Astrocyte (in vitro differentiated cells and primary cell): ENCODE data around the gene IGSF1. TPM values are rescaled to one million over a fixed set of nuclear protein-coding genes. Genes with fewer than 3 reads are reported as not detected.

ENCODE experiments used
- DNase-seq: peaks from one replicate; pipeline ENCODE4 v3.0.0-alpha.2; 2010; ENCODE audit warnings: low read depth
- FAIRE-seq: peaks from 2 replicates; lab custom pipeline; 2011; peaks lifted over from hg19 to GRCh38; lab: Jason Lieb, UNC
- H2AFZ ChIP-seq: 2 replicates; pipeline ENCODE4 v1.6.0; 2012; ENCODE audit warnings: low read depth, low read length, inconsistent platforms
- H3K27ac ChIP-seq: 2 replicates; pipeline ENCODE4 v1.5.1; 2011; ENCODE audit warnings: low read depth, low read length, inconsistent platforms
- H3K27me3 ChIP-seq: 2 replicates; pipeline ENCODE4 v1.6.0; 2011; ENCODE audit warnings: low read length, inconsistent platforms; ENCODE audit not compliant: insufficient read depth
- H3K36me3 ChIP-seq: 2 replicates; pipeline ENCODE4 v1.5.1; 2011; ENCODE audit warnings: low read length, inconsistent platforms; ENCODE audit not compliant: insufficient read depth
- H3K4me1 ChIP-seq: 2 replicates; pipeline ENCODE4 v1.5.1; 2011; ENCODE audit warnings: low read length, inconsistent platforms; ENCODE audit not compliant: insufficient read depth
- H3K4me2 ChIP-seq: 2 replicates; pipeline ENCODE4 v1.6.0; 2012; ENCODE audit warnings: low read length, inconsistent platforms
- H3K4me3 ChIP-seq: 2 replicates; pipeline ENCODE4 v1.5.1; 2011; ENCODE audit warnings: low read depth, mild to moderate bottlenecking, low read length, inconsistent platforms; ENCODE audit not compliant: insufficient read depth
- H3K79me2 ChIP-seq: 2 replicates; pipeline ENCODE4 v1.6.0; 2012; ENCODE audit warnings: mild to moderate bottlenecking, low read length, inconsistent platforms; ENCODE audit not compliant: insufficient read depth
- H3K9ac ChIP-seq: 2 replicates; pipeline ENCODE4 v1.6.0; 2012; ENCODE audit warnings: mild to moderate bottlenecking, low read length, inconsistent platforms
- H3K9me3 ChIP-seq: 2 replicates; pipeline ENCODE4 v1.5.1; 2012; ENCODE audit warnings: low read depth, mild to moderate bottlenecking, low read length, inconsistent platforms; ENCODE audit not compliant: insufficient read depth
- H4K20me1 ChIP-seq: 2 replicates; pipeline ENCODE4 v1.6.0; 2012; ENCODE audit warnings: low read length, inconsistent platforms; ENCODE audit not compliant: insufficient read depth
- H3K27ac Mint-ChIP-seq: one replicate; pipeline ENCODE4 v1.8.0; 2021; ENCODE audit warnings: mild to moderate bottlenecking, mixed read lengths; ENCODE audit not compliant: unreplicated experiment
- H3K27me3 Mint-ChIP-seq: one replicate; pipeline ENCODE4 v1.8.0; 2021; ENCODE audit warnings: low read depth, mixed read lengths; ENCODE audit not compliant: unreplicated experiment
- H3K36me3 Mint-ChIP-seq: one replicate; pipeline ENCODE4 v1.8.0; 2021; ENCODE audit warnings: low read depth, mixed read lengths; ENCODE audit not compliant: unreplicated experiment
- H3K4me1 Mint-ChIP-seq: one replicate; pipeline ENCODE4 v1.8.0; 2021; ENCODE audit warnings: low read depth, mixed read lengths; ENCODE audit not compliant: unreplicated experiment
- H3K4me3 Mint-ChIP-seq: one replicate; pipeline ENCODE4 v1.8.0; 2021; ENCODE audit warnings: mild to moderate bottlenecking, moderate library complexity, mixed read lengths; ENCODE audit not compliant: unreplicated experiment
- H3K9me3 Mint-ChIP-seq: one replicate; pipeline ENCODE4 v1.8.0; 2021; ENCODE audit warnings: mild to moderate bottlenecking, mixed read lengths; ENCODE audit not compliant: unreplicated experiment
- EZH2 ChIP-seq: IDR thresholded peaks from 2 replicates; pipeline ENCODE4 v1.6.1; 2012; ENCODE audit warnings: mild to moderate bottlenecking, low read length, inconsistent platforms; ENCODE audit not compliant: insufficient read depth
- total RNA-seq: library from RNA; stranded (reverse); gene quantifications from 2 replicates; pipeline ENCODE4 v1.2.1, GENCODE V29; 2021
- TF ChIP-seq, protein P1 (sequence below): IDR thresholded peaks from 2 replicates; pipeline ENCODE4 v1.5.1; 2011; ENCODE audit warnings: low read depth, mild to moderate bottlenecking, inconsistent platforms, low read length, moderate library complexity; ENCODE audit not compliant: insufficient read depth

IGSF1 gene
- total RNA-seq, 1 donor from 2014 or later: 2.5 TPM

DNA sequence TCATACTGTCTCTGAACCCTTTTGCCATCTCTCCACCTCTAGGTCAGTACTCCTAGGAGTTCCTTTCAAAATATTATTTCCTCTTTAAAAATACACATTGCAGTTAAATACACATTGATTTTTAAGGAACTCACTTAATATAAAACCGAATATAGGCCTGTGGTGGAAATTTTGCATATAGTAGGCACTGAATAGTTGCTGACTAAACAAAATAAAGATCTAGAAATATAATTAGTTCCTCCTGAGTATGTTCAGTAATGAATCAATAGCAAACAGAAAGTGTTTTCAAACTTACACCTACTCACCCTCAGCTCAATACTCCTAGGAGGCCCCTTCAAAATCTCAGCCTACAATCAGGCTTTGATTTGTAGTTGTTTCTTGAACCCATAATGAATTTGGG, 61.5 kb downstream of the IGSF1 start:
- Mint-ChIP-seq H3K4me1 (no peaks in the 10 kb centered on the region), H3K9me3 (no peaks in the 10 kb centered on the region), H3K36me3 (no peaks in the 10 kb centered on the region), H3K27ac (no peak overlapping the region), H3K27me3 (no peaks in the 10 kb centered on the region), H3K4me3 (no peak overlapping the region)
- Histone ChIP-seq H4K20me1 (no peaks in the 10 kb centered on the region), H3K9ac (no peak overlapping the region), H3K4me3 (no peak overlapping the region), H3K36me3 (no peaks in the 10 kb centered on the region), H3K4me2 (no peak overlapping the region), H2AFZ (no peak overlapping the region), H3K79me2 (no peaks in the 10 kb centered on the region), H3K4me1 (no peaks in the 10 kb centered on the region), H3K27ac (no peak overlapping the region), H3K9me3 (no peaks in the 10 kb centered on the region), H3K27me3 (no peaks in the 10 kb centered on the region)
- FAIRE-seq (no peak), DNase-seq (no peak)
- no peak for TF ChIP-seq EZH2
- TF ChIP-seq, protein P1, sequence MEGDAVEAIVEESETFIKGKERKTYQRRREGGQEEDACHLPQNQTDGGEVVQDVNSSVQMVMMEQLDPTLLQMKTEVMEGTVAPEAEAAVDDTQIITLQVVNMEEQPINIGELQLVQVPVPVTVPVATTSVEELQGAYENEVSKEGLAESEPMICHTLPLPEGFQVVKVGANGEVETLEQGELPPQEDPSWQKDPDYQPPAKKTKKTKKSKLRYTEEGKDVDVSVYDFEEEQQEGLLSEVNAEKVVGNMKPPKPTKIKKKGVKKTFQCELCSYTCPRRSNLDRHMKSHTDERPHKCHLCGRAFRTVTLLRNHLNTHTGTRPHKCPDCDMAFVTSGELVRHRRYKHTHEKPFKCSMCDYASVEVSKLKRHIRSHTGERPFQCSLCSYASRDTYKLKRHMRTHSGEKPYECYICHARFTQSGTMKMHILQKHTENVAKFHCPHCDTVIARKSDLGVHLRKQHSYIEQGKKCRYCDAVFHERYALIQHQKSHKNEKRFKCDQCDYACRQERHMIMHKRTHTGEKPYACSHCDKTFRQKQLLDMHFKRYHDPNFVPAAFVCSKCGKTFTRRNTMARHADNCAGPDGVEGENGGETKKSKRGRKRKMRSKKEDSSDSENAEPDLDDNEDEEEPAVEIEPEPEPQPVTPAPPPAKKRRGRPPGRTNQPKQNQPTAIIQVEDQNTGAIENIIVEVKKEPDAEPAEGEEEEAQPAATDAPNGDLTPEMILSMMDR: no peak

DNA sequence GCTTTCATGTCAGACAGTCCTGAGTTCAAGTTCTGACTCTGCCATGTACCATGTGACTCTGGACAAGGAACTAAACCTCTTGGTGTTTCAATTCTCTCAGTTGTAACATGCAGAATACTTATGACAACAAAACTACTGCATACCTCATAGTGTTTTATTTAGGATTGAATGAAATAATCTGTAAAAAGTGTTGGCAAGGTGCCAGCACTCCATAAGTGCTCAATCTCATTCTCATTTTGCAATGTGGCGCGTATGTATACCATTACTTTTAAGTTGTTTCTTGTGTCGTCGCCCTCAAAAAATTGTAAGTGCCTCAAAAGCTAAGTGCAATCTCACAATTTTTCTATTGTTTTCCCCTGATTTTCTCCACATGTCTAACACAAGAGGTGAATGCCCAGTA, 62.5 kb downstream of the IGSF1 start:
- TF ChIP-seq, protein P1: no peak
- TF ChIP-seq EZH2: no peak
- Mint-ChIP-seq H3K4me3 (no peak overlapping the region), H3K4me1 (peaks cover 4% of the 10 kb centered on the region), H3K27me3 (no peaks in the 10 kb centered on the region), H3K27ac (no peak overlapping the region), H3K9me3 (no peaks in the 10 kb centered on the region), H3K36me3 (no peaks in the 10 kb centered on the region)
- no peaks in the 10 kb centered on the region for H3K27me3 ChIP-seq
- peak; percentile 13 for FAIRE-seq
- H3K4me1 ChIP-seq: no peaks in the 10 kb centered on the region
- no peaks in the 10 kb centered on the region for H3K9me3 ChIP-seq
- no peak overlapping the region for H3K4me2 ChIP-seq
- H3K79me2 ChIP-seq: no peaks in the 10 kb centered on the region
- no peaks in the 10 kb centered on the region for H4K20me1 ChIP-seq
- no peak for DNase-seq
- no peak overlapping the region for H2AFZ ChIP-seq
- H3K27ac ChIP-seq: no peak overlapping the region
- H3K9ac ChIP-seq: no peak overlapping the region
- no peaks in the 10 kb centered on the region for H3K36me3 ChIP-seq
- no peak overlapping the region for H3K4me3 ChIP-seq

DNA sequence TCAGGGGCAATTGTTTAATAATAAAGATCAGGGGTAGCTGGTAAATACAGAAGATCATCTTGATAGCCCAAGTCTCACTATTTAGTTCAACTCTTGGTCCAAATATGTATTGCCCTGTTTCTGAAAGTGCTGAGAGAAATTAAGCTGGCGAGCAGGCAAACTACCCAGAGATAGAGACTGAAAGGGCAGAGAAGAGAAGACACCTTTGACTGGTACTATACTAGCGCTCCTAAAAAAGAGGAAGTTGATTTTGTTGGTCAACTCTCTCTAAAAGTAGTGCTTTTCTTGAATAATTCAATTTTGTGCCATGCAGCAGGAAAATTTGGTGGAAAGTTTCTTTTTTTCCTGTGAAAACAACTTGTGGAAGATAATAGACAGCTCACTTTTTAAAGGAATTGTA, 64.0 kb downstream of the IGSF1 start:
- no peak overlapping the region for H3K4me3 ChIP-seq
- DNase-seq: no peak
- TF ChIP-seq, protein P1: no peak
- no peak for TF ChIP-seq EZH2
- H3K27ac ChIP-seq: no peak overlapping the region
- H3K36me3 ChIP-seq: no peaks in the 10 kb centered on the region
- no peak overlapping the region for H3K27ac Mint-ChIP-seq
- H3K4me2 ChIP-seq: no peak overlapping the region
- no peaks in the 10 kb centered on the region for H3K79me2 ChIP-seq
- H3K27me3 Mint-ChIP-seq: no peaks in the 10 kb centered on the region
- no peak overlapping the region for H3K9ac ChIP-seq
- no peaks in the 10 kb centered on the region for H3K4me1 ChIP-seq
- H3K4me3 Mint-ChIP-seq: no peak overlapping the region
- no peaks in the 10 kb centered on the region for H3K36me3 Mint-ChIP-seq
- no peaks in the 10 kb centered on the region for H3K9me3 Mint-ChIP-seq
- H4K20me1 ChIP-seq: no peaks in the 10 kb centered on the region
- no peak for FAIRE-seq
- no peak overlapping the region for H2AFZ ChIP-seq
- H3K4me1 Mint-ChIP-seq: peaks cover 4% of the 10 kb centered on the region
- H3K9me3 ChIP-seq: no peaks in the 10 kb centered on the region
- H3K27me3 ChIP-seq: no peaks in the 10 kb centered on the region

Other genes starting within 250 kb of the IGSF1 start
- gene ARHGAP36, start 231.0 kb downstream of the IGSF1 start, total RNA-seq: not detected in 2 replicates